HEK293 (cell line): Measurements from ENCODE around the gene ALS2.

ENCODE experiments used
- ATF2 ChIP-seq: fragments of 450-650 bp; formaldehyde crosslinking; IDR thresholded peaks from 2 replicates; pipeline ENCODE4 v1.5.1; 2016; ENCODE audit warnings: missing biosample characterization, missing genetic modification characterization, low read depth
- CTCF ChIP-seq: fragments of 450-650 bp; formaldehyde crosslinking; IDR thresholded peaks from 2 replicates; pipeline ENCODE4 v1.5.1; 2016; ENCODE audit warnings: missing biosample characterization, missing genetic modification characterization
- IKZF3 ChIP-seq: fragments of 450-650 bp; IDR thresholded peaks from 2 replicates; pipeline ENCODE4 v1.5.0; 2018; ENCODE audit warnings: missing biosample characterization, mild to moderate bottlenecking, missing genetic modification characterization, moderate library complexity
- KLF1 ChIP-seq: fragments of 450-650 bp; formaldehyde crosslinking; IDR thresholded peaks from 2 replicates; pipeline ENCODE4 v1.5.1; 2016; ENCODE audit warnings: missing biosample characterization, missing genetic modification characterization
- KLF10 ChIP-seq: fragments of 450-650 bp; IDR thresholded peaks from 2 replicates; pipeline ENCODE4 v1.5.1; 2018; ENCODE audit warnings: missing biosample characterization, mild to moderate bottlenecking, missing genetic modification characterization
- KLF17 ChIP-seq: fragments of 450-650 bp; formaldehyde crosslinking; IDR thresholded peaks from 2 replicates; pipeline ENCODE4 v1.5.1; 2016; ENCODE audit warnings: missing biosample characterization, missing genetic modification characterization
- PRDM1 ChIP-seq: fragments of 450-650 bp; formaldehyde crosslinking; IDR thresholded peaks from 2 replicates; pipeline ENCODE4; 2016; ENCODE audit warnings: missing biosample characterization, missing genetic modification characterization
- SCRT2 ChIP-seq: fragments of 450-650 bp; formaldehyde crosslinking; IDR thresholded peaks from 2 replicates; pipeline ENCODE4 v1.5.1; 2016; ENCODE audit warnings: missing biosample characterization, missing genetic modification characterization
- TCF7L2 ChIP-seq: IDR thresholded peaks from 2 replicates; pipeline ENCODE4 v1.6.1; 2011; ENCODE audit warnings: low read depth, mild to moderate bottlenecking, inconsistent platforms, low read length, moderate library complexity, borderline replicate concordance
- ZBTB10 ChIP-seq: fragments of 450-650 bp; formaldehyde crosslinking; IDR thresholded peaks from 2 replicates; pipeline ENCODE4 v1.5.1; 2016; ENCODE audit warnings: missing biosample characterization, missing genetic modification characterization
- ZBTB17 ChIP-seq: fragments of 450-650 bp; formaldehyde crosslinking; IDR thresholded peaks from 2 replicates; pipeline ENCODE4 v1.5.1; 2016; ENCODE audit warnings: missing biosample characterization, missing genetic modification characterization
- ZBTB26 ChIP-seq: fragments of 450-650 bp; formaldehyde crosslinking; optimal IDR thresholded peaks from 2 replicates; pipeline ENCODE3; 2016; ENCODE audit warnings: missing biosample characterization, mild to moderate bottlenecking, missing genetic modification characterization
- ZFHX2 ChIP-seq: fragments of 450-650 bp; formaldehyde crosslinking; conservative IDR thresholded peaks from 2 replicates; pipeline ENCODE4 v1.5.1; 2016; ENCODE audit warnings: missing biosample characterization, missing genetic modification characterization
- ZFP69B ChIP-seq: fragments of 450-650 bp; formaldehyde crosslinking; IDR thresholded peaks from 2 replicates; pipeline ENCODE4 v1.5.1; 2016; ENCODE audit warnings: missing biosample characterization, missing genetic modification characterization
- ZNF140 ChIP-seq: fragments of 450-650 bp; formaldehyde crosslinking; IDR thresholded peaks from 2 replicates; pipeline ENCODE4 v1.5.1; 2016; ENCODE audit warnings: missing biosample characterization, missing genetic modification characterization
- ZNF211 ChIP-seq: fragments of 450-650 bp; formaldehyde crosslinking; IDR thresholded peaks from 2 replicates; pipeline ENCODE4 v1.5.1; 2016; ENCODE audit warnings: low read depth, missing biosample characterization, missing genetic modification characterization
- ZNF214 ChIP-seq: fragments of 450-650 bp; formaldehyde crosslinking; IDR thresholded peaks from 2 replicates; pipeline ENCODE4 v1.5.1; 2017; ENCODE audit warnings: missing biosample characterization, mild to moderate bottlenecking, missing genetic modification characterization, borderline replicate concordance
- ZNF335 ChIP-seq: fragments of 450-650 bp; formaldehyde crosslinking; conservative IDR thresholded peaks from 2 replicates; pipeline ENCODE4 v1.5.1; 2016; ENCODE audit warnings: missing biosample characterization, missing genetic modification characterization
- ZNF398 ChIP-seq: fragments of 450-650 bp; formaldehyde crosslinking; IDR thresholded peaks from 2 replicates; pipeline ENCODE4 v1.5.1; 2017; ENCODE audit warnings: missing biosample characterization, missing genetic modification characterization
- ZNF449 ChIP-seq: fragments of 450-650 bp; formaldehyde crosslinking; IDR thresholded peaks from 2 replicates; pipeline ENCODE4 v1.5.1; 2017; ENCODE audit warnings: missing biosample characterization, mild to moderate bottlenecking, missing genetic modification characterization, moderate library complexity
- ZNF501 ChIP-seq: fragments of 450-650 bp; formaldehyde crosslinking; IDR thresholded peaks from 2 replicates; pipeline ENCODE4 v1.5.1; 2016; ENCODE audit warnings: missing biosample characterization, missing genetic modification characterization
- ZNF610 ChIP-seq: fragments of 450-650 bp; formaldehyde crosslinking; IDR thresholded peaks from 2 replicates; pipeline ENCODE4 v1.5.1; 2016; ENCODE audit warnings: missing biosample characterization, missing genetic modification characterization, borderline replicate concordance
- ZNF660 ChIP-seq: fragments of 450-650 bp; IDR thresholded peaks from 2 replicates; pipeline ENCODE4 v1.5.1; 2018; ENCODE audit warnings: missing biosample characterization, mild to moderate bottlenecking, missing genetic modification characterization
- ZNF692 ChIP-seq: fragments of 450-650 bp; formaldehyde crosslinking; IDR thresholded peaks from 2 replicates; pipeline ENCODE4 v1.5.1; 2016; ENCODE audit warnings: missing biosample characterization, missing genetic modification characterization

The ALS2 gene

GRCh38 chr2:201780674-201781493, at the start of gene ALS2 (continued):
- TF ChIP-seq ZBTB26 (tag by site-specific recombination) (peak; percentile 75), ZNF214 (tag by site-specific recombination) (no peak), ZFHX2 (tag by site-specific recombination) (peak; percentile 19; the same call in 1 of the 2 replicates), CTCF (tag by site-specific recombination) (0 out of 2 replicates have a peak, but pooled peaks have one; percentile 35), SCRT2 (tag by site-specific recombination) (0 out of 2 replicates have a peak, but pooled peaks have one; percentile 37), ZBTB10 (tag by site-specific recombination) (0 out of 2 replicates have a peak, but pooled peaks have one; percentile 12), KLF10 (0 out of 2 replicates have a peak, but pooled peaks have one; percentile 25), ZNF211 (tag by site-specific recombination) (no peak), ZFP69B (tag by site-specific recombination) (peak; percentile 70; the same call in 1 of the 2 replicates), PRDM1 (tag by site-specific recombination) (peak; percentile 48; the same call in 1 of the 2 replicates), ZBTB17 (peak; percentile 96), ZNF449 (tag by site-specific recombination) (peak; percentile 43; the same call in 1 of the 2 replicates), ZNF501 (peak; percentile 77; the same call in 1 of the 2 replicates), ZNF335 (tag by site-specific recombination) (peak; percentile 93), ZNF140 (tag by site-specific recombination) (no peak), ATF2 (peak; percentile 95), TCF7L2 (peak; percentile 48; the same call in 1 of the 2 replicates), KLF17 (peak; percentile 46; the same call in 1 of the 2 replicates), IKZF3 (peak; percentile 98), ZNF398 (tag by site-specific recombination) (0 out of 2 replicates have a peak, but pooled peaks have one; percentile 22), ZNF692 (tag by site-specific recombination) (peak; percentile 87), KLF1 (tag by site-specific recombination) (peak; percentile 74), ZNF660 (peak; percentile 64; the same call in 1 of the 2 replicates), ZNF610 (tag by site-specific recombination) (no peak)
